Fibroblast of peridontal ligament (primary cell): ENCODE measurements around the gene FOXD1.
"Not testable (repeated sequence)": the region's sequence is repeated elsewhere in the genome, so short reads cannot be mapped to it uniquely, and the experiment has no call there.

ENCODE experiments used
- DNase-seq: peaks from one replicate; pipeline ENCODE4 v3.0.0-alpha.2; 2010; ENCODE audit errors: extremely low read depth

The FOXD1 gene

GRCh38 chr5:73464016-73464745, 15.6 kb upstream of the FOXD1 start:
- DNase-seq: peak; percentile 96

- no peak for DNase-seq
Measured at GRCh38 chr5:73460133-73460532, 11.6 kb upstream of the FOXD1 start.

- DNase-seq: no peak
Measured at GRCh38 chr5:73459366-73459765, 10.8 kb upstream of the FOXD1 start.

- DNase-seq: not testable (repeated sequence)
Measured at GRCh38 chr5:73456462-73456861, 7.9 kb upstream of the FOXD1 start.

- DNase-seq: peak; percentile 65
Measured at GRCh38 chr5:73454379-73455036, 5.9 kb upstream of the FOXD1 start.

GRCh38 chr5:73452215-73452614, 3.6 kb upstream of the FOXD1 start:
- DNase-seq: no peak

GRCh38 chr5:73451224-73452130, 2.9 kb upstream of the FOXD1 start:
- peak; percentile 57 for DNase-seq

- peak; percentile 43 for DNase-seq
Measured at GRCh38 chr5:73450672-73451223, 2.2 kb upstream of the FOXD1 start.

GRCh38 chr5:73450137-73450536, 1.6 kb upstream of the FOXD1 start:
- DNase-seq: no peak

- peak; percentile 59 for DNase-seq
Measured at GRCh38 chr5:73447530-73448462, 781 bp downstream of the FOXD1 start.

GRCh38 chr5:73446631-73447529, 1.7 kb downstream of the FOXD1 start:
- no peak for DNase-seq

GRCh38 chr5:73445665-73446630, 2.6 kb downstream of the FOXD1 start:
- DNase-seq: peak; percentile 40

GRCh38 chr5:73444499-73445438, 3.8 kb downstream of the FOXD1 start:
- DNase-seq: no peak

- DNase-seq: no peak
Measured at GRCh38 chr5:73443829-73444498, 4.6 kb downstream of the FOXD1 start.

- DNase-seq: peak; percentile 61
Measured at GRCh38 chr5:73442996-73443627, 5.5 kb downstream of the FOXD1 start.

- no peak for DNase-seq
Measured at GRCh38 chr5:73442231-73442811, 6.3 kb downstream of the FOXD1 start.
